Endothelial cell (in vitro differentiated cells): ENCODE results near the gene GPRIN3. TPM values are rescaled to one million over a fixed set of nuclear protein-coding genes. Genes with fewer than 3 reads are reported as not detected.

Source experiments
- DNase-seq: peaks from one replicate; pipeline ENCODE4 v3.0.0; 2021; ENCODE audit warnings: low spot score
- H3K27ac Mint-ChIP-seq: one replicate; pipeline ENCODE4 v1.8.0; 2021; ENCODE audit warnings: mixed read lengths, inconsistent platforms; ENCODE audit not compliant: unreplicated experiment
- H3K27me3 Mint-ChIP-seq: one replicate; pipeline ENCODE4 v1.8.0; 2021; ENCODE audit warnings: mild to moderate bottlenecking, moderate library complexity, mixed read lengths, inconsistent platforms; ENCODE audit not compliant: unreplicated experiment
- H3K36me3 Mint-ChIP-seq: one replicate; pipeline ENCODE4 v1.8.0; 2021; ENCODE audit warnings: mild to moderate bottlenecking, low read depth, mixed read lengths, inconsistent platforms; ENCODE audit not compliant: unreplicated experiment
- H3K4me1 Mint-ChIP-seq: one replicate; pipeline ENCODE4 v1.8.0; 2021; ENCODE audit warnings: mild to moderate bottlenecking, mixed read lengths, inconsistent platforms; ENCODE audit not compliant: unreplicated experiment
- H3K4me3 Mint-ChIP-seq: one replicate; pipeline ENCODE4 v1.8.0; 2021; ENCODE audit warnings: mild to moderate bottlenecking, mixed read lengths, inconsistent platforms; ENCODE audit not compliant: unreplicated experiment
- H3K9me3 Mint-ChIP-seq: one replicate; pipeline ENCODE4 v1.8.0; 2021; ENCODE audit warnings: mixed read lengths, inconsistent platforms; ENCODE audit not compliant: unreplicated experiment
- CTCF ChIP-seq: fragments of 200-600 bp; sonication (generic); IDR thresholded peaks from one replicate; pipeline ENCODE4 v1.5.0; 2021; ENCODE audit warnings: antibody characterized with exemption; ENCODE audit not compliant: unreplicated experiment
- long read RNA-seq: library from polyadenylated mRNA; unstranded; transcript quantifications from one replicate; pipeline ENCODE4 v2.0.0, GENCODE V29; 2020; ENCODE audit not compliant: unreplicated experiment
- total RNA-seq: library from RNA; stranded (reverse); fragmentation: NEBNext Ultra II Directional; extraction: Animal tissue kit (Norgen Biotek cat#: 25700); gene quantifications from one replicate; pipeline ENCODE4 v1.2.1, GENCODE V29; 2021; ENCODE audit not compliant: unreplicated experiment

The GPRIN3 gene
- 8.9 TPM for total RNA-seq
- long read RNA-seq, result 0 reads

- Mint-ChIP-seq H3K27ac (no peak within 1 kb of the TSS), H3K9me3 (no peaks in the 10 kb centered on the region), H3K4me3 (peak within 1 kb of the TSS; percentile 95), H3K36me3 (peaks cover 5% of the 10 kb centered on the region), H3K27me3 (peaks cover 11% of the 10 kb centered on the region), H3K4me1 (peaks cover 15% of the 10 kb centered on the region)
- TF ChIP-seq CTCF, result no peak
- peak; percentile 57 for DNase-seq
Observed at GRCh38 chr4:89307446-89308160, at the start of gene GPRIN3. Gene GPRIN3 (minus strand): TSS chr4:89307800. CDS start chr4:89250110, 57,690 bp downstream.

GRCh38 chr4:89357340-89357739 lies 49.7 kb upstream of the GPRIN3 start:
- Mint-ChIP-seq H3K9me3 (no peaks in the 10 kb centered on the region), H3K4me3 (no peak overlapping the region), H3K4me1 (peaks cover 17% of the 10 kb centered on the region), H3K27ac (no peak overlapping the region), H3K36me3 (no peaks in the 10 kb centered on the region), H3K27me3 (no peaks in the 10 kb centered on the region)
- DNase-seq, result no peak
- no peak for TF ChIP-seq CTCF

GRCh38 chr4:89356086-89356485 lies 48.5 kb upstream of the GPRIN3 start:
- no peak for TF ChIP-seq CTCF
- H3K27me3 Mint-ChIP-seq, result no peaks in the 10 kb centered on the region

GRCh38 chr4:89353514-89353913 lies 45.9 kb upstream of the GPRIN3 start:
- TF ChIP-seq CTCF, result no peak
- no peak overlapping the region for H3K27ac Mint-ChIP-seq
- no peaks in the 10 kb centered on the region for H3K36me3 Mint-ChIP-seq
- H3K4me3 Mint-ChIP-seq, result no peak overlapping the region
- H3K27me3 Mint-ChIP-seq, result peaks cover 1% of the 10 kb centered on the region
- no peaks in the 10 kb centered on the region for H3K9me3 Mint-ChIP-seq
- H3K4me1 Mint-ChIP-seq, result peaks cover 4% of the 10 kb centered on the region
- no peak for DNase-seq

More at GRCh38 chr4:89356086-89356485, 48.5 kb upstream of the GPRIN3 start:
- H3K4me1 Mint-ChIP-seq, result peaks cover 15% of the 10 kb centered on the region
- no peaks in the 10 kb centered on the region for H3K9me3 Mint-ChIP-seq
- H3K4me3 Mint-ChIP-seq, result no peak overlapping the region
- no peak overlapping the region for H3K27ac Mint-ChIP-seq
- DNase-seq, result no peak
- H3K36me3 Mint-ChIP-seq, result no peaks in the 10 kb centered on the region

GRCh38 chr4:89352541-89352940 lies 44.9 kb upstream of the GPRIN3 start:
- Mint-ChIP-seq H3K4me3 (no peak overlapping the region), H3K27me3 (peaks cover 1% of the 10 kb centered on the region), H3K4me1 (peaks cover 4% of the 10 kb centered on the region), H3K27ac (no peak overlapping the region), H3K9me3 (no peaks in the 10 kb centered on the region), H3K36me3 (no peaks in the 10 kb centered on the region)
- no peak for TF ChIP-seq CTCF
- no peak for DNase-seq
